SK-N-MC (cell line): ENCODE measurements around the gene VAV2.

Experiments used
- DNase-seq: peaks from one replicate; pipeline ENCODE4 v3.0.0-alpha.2; 2011; ENCODE audit warnings: low read depth, low spot score
- H3K27ac ChIP-seq: fragments of 200-600 bp; sonication (generic); 2 replicates; pipeline ENCODE4 v1.5.1; 2016; ENCODE audit warnings: mixed run types
- H3K36me3 ChIP-seq: fragments of 200-600 bp; sonication (generic); 2 replicates; pipeline ENCODE4 v1.6.1; 2017; ENCODE audit warnings: antibody characterized with exemption, low read length, mixed read lengths; ENCODE audit not compliant: insufficient read depth
- H3K4me3 ChIP-seq: fragments of 200-600 bp; sonication (generic); 2 replicates; pipeline ENCODE4 v1.5.1; 2016
- H3K9ac ChIP-seq: fragments of 200-600 bp; sonication (generic); 2 replicates; pipeline ENCODE4 v1.8.0; 2017; ENCODE audit warnings: mixed run types, mixed read lengths; ENCODE audit not compliant: insufficient read length
- H3K9me3 ChIP-seq: fragments of 200-600 bp; sonication (generic); 2 replicates; pipeline ENCODE4 v1.6.1; 2017; ENCODE audit warnings: low read depth, mild to moderate bottlenecking, antibody characterized with exemption, low read length, moderate library complexity, mixed read lengths
- EZH2 ChIP-seq: fragments of 200-600 bp; sonication (generic); IDR thresholded peaks from one replicate; pipeline ENCODE4 v1.6.1; 2017; ENCODE audit warnings: antibody characterized with exemption
- FOXP2 ChIP-seq: optimal IDR thresholded peaks from 2 replicates; pipeline ENCODE3; 2011; ENCODE audit warnings: mild to moderate bottlenecking, moderate library complexity; ENCODE audit not compliant: insufficient read depth; ENCODE audit errors: extremely low read length, control extremely low read depth
- POLR2AphosphoS5 ChIP-seq: IDR thresholded peaks from 2 replicates; pipeline ENCODE4 v1.6.1; 2012; ENCODE audit warnings: mild to moderate bottlenecking, low read depth, low read length, borderline replicate concordance

Gene VAV2

GRCh38 chr9:133956520-133957076 lies 35.5 kb downstream of the VAV2 start:
- peak overlapping the region; percentile 24 for H3K9ac ChIP-seq

DNA sequence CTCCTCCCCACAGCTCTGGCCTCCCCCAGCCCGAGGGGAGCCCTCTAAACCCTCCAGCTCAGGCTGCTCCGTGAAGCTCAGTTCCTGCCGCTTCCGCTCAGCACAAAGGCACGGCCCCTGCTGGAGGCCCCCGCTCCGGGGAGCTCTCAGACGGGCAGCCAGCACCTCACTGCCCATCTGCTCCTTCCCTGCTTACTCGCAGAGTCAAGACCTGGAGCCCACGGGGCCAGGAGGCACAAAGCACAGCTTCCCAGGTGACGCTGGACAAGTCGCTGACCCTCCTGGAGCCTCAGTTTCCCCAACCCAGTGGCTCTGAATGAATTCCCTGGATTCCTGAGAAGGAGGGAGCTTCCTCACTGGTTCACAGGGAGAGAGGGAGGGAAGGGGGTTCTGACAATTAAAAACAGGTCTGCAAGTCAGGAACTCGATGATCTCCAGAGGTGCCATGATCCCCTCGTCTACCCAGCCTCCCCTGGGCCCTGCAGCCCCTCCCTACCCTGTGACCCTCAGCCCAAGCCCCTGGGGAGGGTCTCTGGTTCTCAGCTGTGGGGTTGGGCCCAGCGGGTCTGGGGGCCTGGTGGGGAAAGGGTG lies 36.2 kb downstream of the VAV2 start:
- Histone ChIP-seq H3K4me3 (peak overlapping the region; percentile 73), H3K9ac (peak overlapping the region; percentile 24), H3K36me3 (no peaks in the 10 kb centered on the region), H3K27ac (peak overlapping the region; percentile 94), H3K9me3 (no peaks in the 10 kb centered on the region)
- no peak for DNase-seq
- TF ChIP-seq FOXP2, result no peak
- no peak for TF ChIP-seq EZH2
- TF ChIP-seq POLR2AphosphoS5, result peak; percentile 26; the same call in 1 of the 2 replicates

More at GRCh38 chr9:133956520-133957076, 35.5 kb downstream of the VAV2 start:
- Histone ChIP-seq H3K36me3 (no peaks in the 10 kb centered on the region), H3K9me3 (no peaks in the 10 kb centered on the region), H3K4me3 (peak overlapping the region; percentile 73), H3K27ac (peak overlapping the region; percentile 94)
- no peak for TF ChIP-seq POLR2AphosphoS5
- TF ChIP-seq EZH2, result no peak
- TF ChIP-seq FOXP2, result no peak
- no peak for DNase-seq

DNA sequence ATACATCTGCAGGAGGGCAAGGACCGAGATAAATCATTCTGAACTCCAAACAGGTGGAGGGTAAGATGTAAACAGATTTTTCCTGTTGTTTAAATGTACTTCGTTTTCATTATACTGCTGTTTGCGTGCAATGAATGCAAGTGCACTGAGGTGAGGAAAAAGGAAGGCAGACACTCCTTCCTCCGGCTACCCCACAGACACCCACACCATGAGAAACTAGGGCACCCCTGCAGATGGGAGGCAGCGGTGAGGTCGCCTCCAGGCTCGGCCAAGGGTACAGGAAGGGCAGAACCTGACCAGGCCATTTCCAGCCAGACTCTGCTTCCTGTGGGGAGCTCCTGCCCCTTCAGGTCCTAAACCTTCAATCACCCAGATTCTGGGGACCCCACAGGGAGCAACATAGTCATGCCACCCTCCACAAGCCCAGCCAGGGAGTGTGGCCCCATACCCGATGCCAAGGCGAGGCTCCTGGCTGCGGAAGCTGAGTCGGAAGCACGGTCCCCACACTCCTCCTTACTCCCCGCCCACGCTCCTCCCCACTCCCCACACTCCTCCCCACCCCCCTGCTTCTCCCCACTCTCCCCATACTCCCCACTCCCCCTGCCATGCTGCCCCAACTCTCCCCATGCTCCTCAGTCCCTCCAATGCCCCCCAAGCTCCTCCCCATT lies 37.1 kb downstream of the VAV2 start:
- no peak for DNase-seq
- Histone ChIP-seq H3K36me3 (no peaks in the 10 kb centered on the region), H3K9me3 (no peaks in the 10 kb centered on the region), H3K9ac (no peak overlapping the region), H3K27ac (peak overlapping the region; percentile 54), H3K4me3 (no peak overlapping the region)
- TF ChIP-seq EZH2 (no peak), FOXP2 (no peak), POLR2AphosphoS5 (no peak)

- H3K9ac ChIP-seq, result no peak overlapping the region
- no peaks in the 10 kb centered on the region for H3K36me3 ChIP-seq
- TF ChIP-seq FOXP2, result no peak
- no peak for TF ChIP-seq EZH2
- H3K27ac ChIP-seq, result no peak overlapping the region
- H3K9me3 ChIP-seq, result no peaks in the 10 kb centered on the region
- no peak for DNase-seq
- H3K4me3 ChIP-seq, result no peak overlapping the region
Observed at GRCh38 chr9:133953976-133954709, 38.0 kb downstream of the VAV2 start.

DNA sequence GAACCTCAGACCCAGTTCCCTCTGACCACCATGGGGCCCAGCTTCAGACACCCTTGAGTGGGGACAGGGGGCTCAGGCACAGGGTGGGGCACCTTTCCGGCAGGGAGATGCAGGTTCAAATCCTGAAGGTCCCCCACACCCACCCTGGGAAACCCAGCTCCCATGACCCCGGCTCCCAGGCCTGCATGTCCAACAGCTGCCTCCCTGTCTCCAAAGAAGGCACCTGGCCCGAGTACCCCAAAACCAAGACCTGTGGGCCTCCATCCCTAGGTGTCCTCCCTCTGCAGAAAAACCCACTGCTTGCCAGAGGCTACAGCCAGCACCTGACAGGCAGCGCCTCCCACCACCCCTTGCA lies 38.5 kb downstream of the VAV2 start:
- no peak for TF ChIP-seq EZH2
- no peak for TF ChIP-seq POLR2AphosphoS5
- TF ChIP-seq FOXP2, result no peak
- H3K27ac ChIP-seq, result no peak overlapping the region
- H3K9me3 ChIP-seq, result no peaks in the 10 kb centered on the region
- H3K36me3 ChIP-seq, result no peaks in the 10 kb centered on the region
- no peak overlapping the region for H3K4me3 ChIP-seq
- no peak for DNase-seq
- no peak overlapping the region for H3K9ac ChIP-seq

GRCh38 chr9:133952598-133953550 lies 39.2 kb downstream of the VAV2 start:
- Histone ChIP-seq H3K9me3 (no peaks in the 10 kb centered on the region), H3K27ac (no peak overlapping the region), H3K9ac (no peak overlapping the region), H3K4me3 (no peak overlapping the region), H3K36me3 (no peaks in the 10 kb centered on the region)
- no peak for TF ChIP-seq EZH2
- no peak for TF ChIP-seq POLR2AphosphoS5
- no peak for TF ChIP-seq FOXP2
- DNase-seq, result no peak

- Histone ChIP-seq H3K9ac (no peak overlapping the region), H3K36me3 (no peaks in the 10 kb centered on the region), H3K4me3 (no peak overlapping the region), H3K9me3 (no peaks in the 10 kb centered on the region), H3K27ac (no peak overlapping the region)
- DNase-seq, result no peak
- TF ChIP-seq EZH2 (no peak), FOXP2 (no peak), POLR2AphosphoS5 (no peak)
Observed at GRCh38 chr9:133951265-133951664, 40.9 kb downstream of the VAV2 start.
